WTC11 (cell line): ENCODE measurements around the gene NIT2. TPM values are rescaled to one million over a fixed set of nuclear protein-coding genes. Genes with fewer than 3 reads are reported as not detected.
A peak's percentile ranks its signal among the peaks of the same experiment; 100 is the strongest.

Experiments
- ATAC-seq: fragments of 200-7000 bp; cut with Tn5 transposase; 2 replicates; pipeline ENCODE4 v1.10.0; 2021; ENCODE audit warnings: mild to moderate bottlenecking, moderate library complexity
- Bru-seq: library from RNA; stranded (reverse); fragments of 400-500 nt; gene quantifications from one replicate; lab custom pipeline; 2021; lab: Mats Ljungman, UMichigan
- CTCF ChIA-PET: fragments of 300-600 bp; sonication (Branson Sonifier 250); formaldehyde crosslinking; loops from one replicate; lab custom pipeline; 2021; ENCODE audit warnings: antibody characterized with exemption; lab: Charles Lee
- POLR2A ChIA-PET: fragments of 350-600 bp; sonication (Branson Sonifier 250); formaldehyde crosslinking; loops from one replicate; lab custom pipeline; 2021; ENCODE audit warnings: antibody characterized with exemption; lab: Charles Lee
- DNase-seq: peaks from one replicate; pipeline ENCODE4 v3.0.0; 2021; ENCODE audit warnings: low spot score
- H3K27ac Mint-ChIP-seq: 2 replicates; pipeline ENCODE4 v1.8.0; 2021; ENCODE audit warnings: mixed read lengths
- H3K27me3 Mint-ChIP-seq: 2 replicates; pipeline ENCODE4 v1.8.0; 2021; ENCODE audit warnings: low read depth, mild to moderate bottlenecking, moderate library complexity, mixed read lengths
- H3K36me3 Mint-ChIP-seq: 2 replicates; pipeline ENCODE4 v1.8.0; 2021; ENCODE audit warnings: mixed read lengths
- H3K4me1 Mint-ChIP-seq: 2 replicates; pipeline ENCODE4 v1.8.0; 2022; ENCODE audit warnings: mixed read lengths
- H3K4me3 Mint-ChIP-seq: 2 replicates; pipeline ENCODE4 v1.8.0; 2021; ENCODE audit warnings: mild to moderate bottlenecking, moderate library complexity, mixed read lengths
- H3K9me3 Mint-ChIP-seq: 2 replicates; pipeline ENCODE4 v1.8.0; 2021; ENCODE audit warnings: mixed read lengths
- CBFB ChIP-seq: sonication (generic); formaldehyde crosslinking; IDR thresholded peaks from 2 replicates; pipeline ENCODE4 v1.8.1; 2022; ENCODE audit warnings: mild to moderate bottlenecking, low read depth, missing genetic modification reagents
- ESRRA ChIP-seq: sonication (generic); formaldehyde crosslinking; IDR thresholded peaks from 2 replicates; pipeline ENCODE4 v1.8.1; 2022; ENCODE audit warnings: mild to moderate bottlenecking, missing genetic modification reagents, borderline replicate concordance
- ETV6 ChIP-seq: sonication (generic); formaldehyde crosslinking; IDR thresholded peaks from 2 replicates; pipeline ENCODE4 v1.8.1; 2022; ENCODE audit warnings: mild to moderate bottlenecking, missing genetic modification reagents
- FOXP1 ChIP-seq: sonication (generic); formaldehyde crosslinking; IDR thresholded peaks from 2 replicates; pipeline ENCODE4 v1.8.0; 2022; ENCODE audit warnings: missing genetic modification reagents, mild to moderate bottlenecking, moderate library complexity, borderline replicate concordance
- GABPB1 ChIP-seq: sonication (generic); formaldehyde crosslinking; IDR thresholded peaks from 2 replicates; pipeline ENCODE4 v1.8.1; 2023; ENCODE audit warnings: mild to moderate bottlenecking, missing genetic modification reagents
- JUN ChIP-seq: sonication (generic); formaldehyde crosslinking; IDR thresholded peaks from 2 replicates; pipeline ENCODE4 v1.8.0; 2023; ENCODE audit warnings: mild to moderate bottlenecking, missing genetic modification reagents
- KAT7 ChIP-seq: sonication (generic); formaldehyde crosslinking; IDR thresholded peaks from 2 replicates; pipeline ENCODE4 v1.8.1; 2023; ENCODE audit warnings: missing genetic modification reagents, mild to moderate bottlenecking, borderline replicate concordance
- MYBL2 ChIP-seq: sonication (generic); formaldehyde crosslinking; IDR thresholded peaks from 2 replicates; pipeline ENCODE4 v1.8.1; 2023; ENCODE audit warnings: mild to moderate bottlenecking, moderate library complexity, missing genetic modification reagents
- NFE2L1 ChIP-seq: sonication (generic); formaldehyde crosslinking; IDR thresholded peaks from 2 replicates; pipeline ENCODE4 v1.8.1; 2023; ENCODE audit warnings: missing genetic modification reagents
- NFYB ChIP-seq: sonication (generic); formaldehyde crosslinking; conservative IDR thresholded peaks from 2 replicates; pipeline ENCODE4 v1.8.0; 2022; ENCODE audit warnings: low read depth, missing genetic modification reagents
- SP1 ChIP-seq: sonication (generic); formaldehyde crosslinking; conservative IDR thresholded peaks from 2 replicates; pipeline ENCODE4 v1.8.1; 2022; ENCODE audit warnings: missing genetic modification reagents
- TEAD1 ChIP-seq: sonication (generic); formaldehyde crosslinking; IDR thresholded peaks from 2 replicates; pipeline ENCODE4 v1.8.0; 2022; ENCODE audit warnings: mild to moderate bottlenecking, missing genetic modification reagents
- ZNF416 ChIP-seq: fragments of 250-450 bp; sonication (Bioruptor Pico); IDR thresholded peaks from 2 replicates; pipeline ENCODE4 v1.9.0; 2021; ENCODE audit warnings: mild to moderate bottlenecking, inconsistent platforms
- ZNF423 ChIP-seq: fragments of 250-450 bp; sonication (Bioruptor Pico); IDR thresholded peaks from 2 replicates; pipeline ENCODE4 v2.1.2; 2022; ENCODE audit warnings: mild to moderate bottlenecking, moderate library complexity
- ZNF671 ChIP-seq: fragments of 250-450 bp; sonication (Bioruptor Pico); IDR thresholded peaks from 2 replicates; pipeline ENCODE4 v1.8.0; 2021; ENCODE audit warnings: mild to moderate bottlenecking
- long read RNA-seq, 3 experiments: library from RNA in 1 of 3; library from capped mRNA in 1 of 3; library from polyadenylated mRNA in 1 of 3; unstranded in 2 of 3; stranded (forward) in 1 of 3; transcript quantifications; one replicate each; pipeline ENCODE4 v2.0.0, GENCODE V29; 2021
- total RNA-seq: library from RNA; stranded (reverse); gene quantifications from 3 replicates; pipeline ENCODE4 v1.2.3, GENCODE V29; 2021
- TF ChIP-seq, protein P1 (sequence below): sonication (generic); formaldehyde crosslinking; IDR thresholded peaks from 2 replicates; pipeline ENCODE4 v1.8.1; 2023; ENCODE audit warnings: mild to moderate bottlenecking, missing genetic modification reagents, borderline replicate concordance
- TF ChIP-seq, protein P2 (sequence below): fragments of 250-450 bp; sonication (Bioruptor Pico); conservative IDR thresholded peaks from 2 replicates; pipeline ENCODE4 v1.9.0; 2021; ENCODE audit warnings: mild to moderate bottlenecking
- TF ChIP-seq, protein P3 (sequence below): sonication (generic); formaldehyde crosslinking; IDR thresholded peaks from 2 replicates; pipeline ENCODE4 v1.8.0; 2022; ENCODE audit warnings: mild to moderate bottlenecking, missing genetic modification reagents
- TF ChIP-seq, protein P4 (sequence below): sonication (generic); formaldehyde crosslinking; IDR thresholded peaks from 2 replicates; pipeline ENCODE4 v1.8.0; 2023; ENCODE audit warnings: missing genetic modification reagents, mild to moderate bottlenecking, borderline replicate concordance
- TF ChIP-seq, protein P5 (sequence below): sonication (generic); formaldehyde crosslinking; IDR thresholded peaks from 2 replicates; pipeline ENCODE4 v1.8.1; 2022; ENCODE audit warnings: mild to moderate bottlenecking, moderate library complexity, missing genetic modification reagents

NIT2 gene, protein sequence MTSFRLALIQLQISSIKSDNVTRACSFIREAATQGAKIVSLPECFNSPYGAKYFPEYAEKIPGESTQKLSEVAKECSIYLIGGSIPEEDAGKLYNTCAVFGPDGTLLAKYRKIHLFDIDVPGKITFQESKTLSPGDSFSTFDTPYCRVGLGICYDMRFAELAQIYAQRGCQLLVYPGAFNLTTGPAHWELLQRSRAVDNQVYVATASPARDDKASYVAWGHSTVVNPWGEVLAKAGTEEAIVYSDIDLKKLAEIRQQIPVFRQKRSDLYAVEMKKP
- total RNA-seq, result 23.8 to 27.3 TPM (median 24.0 TPM) in 3 replicates
- Bru-seq, nascent RNA, result percentile 65 among the genes with signal in this experiment
- long read RNA-seq, experiment 1, full-length matches to known transcripts, result 49 of 69 reads
- long read RNA-seq, experiment 1, partial matches to known transcripts, result 4 of 69 reads
- long read RNA-seq, experiment 1, other reads (novel, unspliced or antisense), result 16 of 69 reads
- long read RNA-seq, experiment 2, full-length matches to known transcripts, result 12 of 35 reads
- long read RNA-seq, experiment 2, partial matches to known transcripts, result 12 of 35 reads
- long read RNA-seq, experiment 2, other reads (novel, unspliced or antisense), result 11 of 35 reads
- long read RNA-seq, experiment 3, full-length matches to known transcripts, result 70 of 83 reads
- long read RNA-seq, experiment 3, partial matches to known transcripts, result 0 of 83 reads
- long read RNA-seq, experiment 3, other reads (novel, unspliced or antisense), result 13 of 83 reads

DNA sequence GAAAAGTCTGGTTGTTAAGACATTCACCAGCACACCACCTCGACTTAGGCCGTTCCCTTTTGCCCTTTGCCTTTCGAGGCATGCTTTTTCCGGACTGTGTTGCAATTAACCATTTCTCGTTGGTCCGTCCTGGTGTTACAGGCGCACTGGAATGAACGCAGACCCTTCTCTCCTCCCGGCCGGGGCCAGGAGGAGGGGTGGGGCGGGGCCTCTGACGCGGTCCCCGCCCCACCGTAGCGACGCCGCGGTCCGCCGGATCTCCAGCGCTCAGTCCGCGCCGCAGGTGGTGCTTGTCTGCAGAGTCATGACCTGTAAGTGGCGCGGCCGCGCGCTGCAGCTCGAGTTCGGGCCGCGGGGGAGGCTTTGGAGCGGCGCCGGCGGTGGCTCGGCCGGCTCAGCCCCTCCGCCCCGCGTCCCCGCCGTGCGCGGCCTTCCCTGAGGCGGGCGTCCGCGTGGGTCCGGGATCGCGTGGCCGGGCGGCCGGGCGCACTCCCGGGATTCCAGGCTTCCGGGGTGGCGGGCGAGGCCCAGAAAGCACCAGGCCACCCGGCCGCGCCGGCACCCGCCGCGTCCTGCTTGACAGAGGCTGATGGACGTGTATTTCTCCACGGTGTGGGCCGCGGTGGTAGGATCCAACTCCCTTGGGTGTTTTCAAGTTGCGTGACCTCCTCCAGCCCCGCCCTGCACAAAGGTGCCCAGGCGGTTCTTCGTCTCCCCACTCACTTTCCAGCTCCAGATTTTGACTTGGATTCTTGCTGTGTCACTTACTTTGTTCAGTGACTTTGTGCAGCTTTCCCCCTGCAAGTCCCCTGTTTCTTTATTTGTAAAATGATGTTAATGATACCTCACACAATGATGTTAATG is at the start of gene NIT2:
TSS of gene NIT2 (plus strand) at position 270 of the 864 bp plus-strand sequence. CDS start at position 305, 35 bp downstream.
- Mint-ChIP-seq H3K4me1 (peaks cover 17% of the 10 kb centered on the region), H3K27ac (peak within 1 kb of the TSS; percentile 73), H3K9me3 (no peaks in the 10 kb centered on the region), H3K36me3 (no peaks in the 10 kb centered on the region), H3K27me3 (peaks cover 17% of the 10 kb centered on the region), H3K4me3 (peak within 1 kb of the TSS; percentile 85)
- ChIA-PET CTCF (interaction anchor here (0.9 to 1.2 kb wide), 5 partner anchors 12 to 268 kb away, joined by 3 to 4 read pairs (median 4); no protein-coding TSS in a partner anchor), POLR2A (interaction anchor here (0.6 to 2.5 kb wide), 5 partner anchors 30 to 443 kb away, joined by 3 to 15 read pairs (median 3); partner anchors contain the start of genes LNP1 and TOMM70)
- peak; percentile 96 for ATAC-seq
- peak; percentile 95 for DNase-seq
- TF ChIP-seq ESRRA (CRISPR knock-in tag) (peak; percentile 37; the same call in 1 of the 2 replicates), NFYB (no peak), ZNF423 (CRISPR knock-in tag) (0 out of 2 replicates have a peak, but pooled peaks have one; percentile 22), ZNF416 (0 out of 2 replicates have a peak, but pooled peaks have one; percentile 19), TEAD1 (0 out of 2 replicates have a peak, but pooled peaks have one; percentile 54), MYBL2 (CRISPR knock-in tag) (no peak), CBFB (CRISPR knock-in tag) (no peak), SP1 (CRISPR knock-in tag) (peak; percentile 55), ZNF671 (CRISPR knock-in tag) (no peak), NFE2L1 (peak; percentile 74; the same call in 1 of the 2 replicates), GABPB1 (0 out of 2 replicates have a peak, but pooled peaks have one; percentile 53), KAT7 (CRISPR knock-in tag) (0 out of 2 replicates have a peak, but pooled peaks have one; percentile 54), JUN (CRISPR knock-in tag) (no peak), FOXP1 (CRISPR knock-in tag) (peak; percentile 68; the same call in 1 of the 2 replicates), ETV6 (CRISPR knock-in tag) (no peak)
- TF ChIP-seq, protein P1, sequence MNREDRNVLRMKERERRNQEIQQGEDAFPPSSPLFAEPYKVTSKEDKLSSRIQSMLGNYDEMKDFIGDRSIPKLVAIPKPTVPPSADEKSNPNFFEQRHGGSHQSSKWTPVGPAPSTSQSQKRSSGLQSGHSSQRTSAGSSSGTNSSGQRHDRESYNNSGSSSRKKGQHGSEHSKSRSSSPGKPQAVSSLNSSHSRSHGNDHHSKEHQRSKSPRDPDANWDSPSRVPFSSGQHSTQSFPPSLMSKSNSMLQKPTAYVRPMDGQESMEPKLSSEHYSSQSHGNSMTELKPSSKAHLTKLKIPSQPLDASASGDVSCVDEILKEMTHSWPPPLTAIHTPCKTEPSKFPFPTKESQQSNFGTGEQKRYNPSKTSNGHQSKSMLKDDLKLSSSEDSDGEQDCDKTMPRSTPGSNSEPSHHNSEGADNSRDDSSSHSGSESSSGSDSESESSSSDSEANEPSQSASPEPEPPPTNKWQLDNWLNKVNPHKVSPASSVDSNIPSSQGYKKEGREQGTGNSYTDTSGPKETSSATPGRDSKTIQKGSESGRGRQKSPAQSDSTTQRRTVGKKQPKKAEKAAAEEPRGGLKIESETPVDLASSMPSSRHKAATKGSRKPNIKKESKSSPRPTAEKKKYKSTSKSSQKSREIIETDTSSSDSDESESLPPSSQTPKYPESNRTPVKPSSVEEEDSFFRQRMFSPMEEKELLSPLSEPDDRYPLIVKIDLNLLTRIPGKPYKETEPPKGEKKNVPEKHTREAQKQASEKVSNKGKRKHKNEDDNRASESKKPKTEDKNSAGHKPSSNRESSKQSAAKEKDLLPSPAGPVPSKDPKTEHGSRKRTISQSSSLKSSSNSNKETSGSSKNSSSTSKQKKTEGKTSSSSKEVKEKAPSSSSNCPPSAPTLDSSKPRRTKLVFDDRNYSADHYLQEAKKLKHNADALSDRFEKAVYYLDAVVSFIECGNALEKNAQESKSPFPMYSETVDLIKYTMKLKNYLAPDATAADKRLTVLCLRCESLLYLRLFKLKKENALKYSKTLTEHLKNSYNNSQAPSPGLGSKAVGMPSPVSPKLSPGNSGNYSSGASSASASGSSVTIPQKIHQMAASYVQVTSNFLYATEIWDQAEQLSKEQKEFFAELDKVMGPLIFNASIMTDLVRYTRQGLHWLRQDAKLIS (CRISPR knock-in tag), result no peak
- TF ChIP-seq, protein P2, sequence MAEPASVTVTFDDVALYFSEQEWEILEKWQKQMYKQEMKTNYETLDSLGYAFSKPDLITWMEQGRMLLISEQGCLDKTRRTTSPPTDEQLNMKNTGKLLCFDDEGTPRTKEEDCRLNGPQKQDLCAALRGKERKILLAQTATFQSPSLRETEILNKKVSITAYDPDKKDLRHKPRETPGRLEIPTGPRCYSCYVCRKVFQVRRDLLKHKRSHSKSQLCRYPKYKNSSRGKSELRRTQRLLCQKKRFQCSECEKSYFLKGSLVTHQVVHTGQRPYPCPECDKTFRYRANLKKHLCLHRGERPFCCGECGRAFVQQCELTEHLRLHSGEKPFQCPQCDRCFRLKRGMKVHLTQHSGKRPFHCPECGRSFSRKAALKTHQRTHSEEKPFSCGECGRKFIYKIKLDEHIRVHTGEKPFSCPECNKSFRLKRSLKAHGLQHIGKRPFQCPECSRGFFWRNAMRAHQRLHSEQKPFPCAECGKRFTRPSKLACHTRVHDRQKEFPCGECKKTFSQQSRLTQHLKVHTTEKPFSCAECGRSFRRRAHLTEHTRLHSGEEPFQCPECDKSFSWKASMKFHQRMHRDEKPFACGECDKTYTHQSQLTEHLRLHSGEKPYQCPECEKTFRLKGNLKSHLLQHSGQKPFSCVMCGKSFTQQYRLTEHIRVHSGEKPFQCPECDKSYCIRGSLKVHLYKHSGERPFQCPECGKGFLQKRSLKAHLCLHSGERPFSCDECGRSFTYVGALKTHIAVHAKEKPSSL, result no peak
- TF ChIP-seq, protein P3, sequence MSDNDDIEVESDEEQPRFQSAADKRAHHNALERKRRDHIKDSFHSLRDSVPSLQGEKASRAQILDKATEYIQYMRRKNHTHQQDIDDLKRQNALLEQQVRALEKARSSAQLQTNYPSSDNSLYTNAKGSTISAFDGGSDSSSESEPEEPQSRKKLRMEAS (CRISPR knock-in tag), result peak; percentile 51
- TF ChIP-seq, protein P4, sequence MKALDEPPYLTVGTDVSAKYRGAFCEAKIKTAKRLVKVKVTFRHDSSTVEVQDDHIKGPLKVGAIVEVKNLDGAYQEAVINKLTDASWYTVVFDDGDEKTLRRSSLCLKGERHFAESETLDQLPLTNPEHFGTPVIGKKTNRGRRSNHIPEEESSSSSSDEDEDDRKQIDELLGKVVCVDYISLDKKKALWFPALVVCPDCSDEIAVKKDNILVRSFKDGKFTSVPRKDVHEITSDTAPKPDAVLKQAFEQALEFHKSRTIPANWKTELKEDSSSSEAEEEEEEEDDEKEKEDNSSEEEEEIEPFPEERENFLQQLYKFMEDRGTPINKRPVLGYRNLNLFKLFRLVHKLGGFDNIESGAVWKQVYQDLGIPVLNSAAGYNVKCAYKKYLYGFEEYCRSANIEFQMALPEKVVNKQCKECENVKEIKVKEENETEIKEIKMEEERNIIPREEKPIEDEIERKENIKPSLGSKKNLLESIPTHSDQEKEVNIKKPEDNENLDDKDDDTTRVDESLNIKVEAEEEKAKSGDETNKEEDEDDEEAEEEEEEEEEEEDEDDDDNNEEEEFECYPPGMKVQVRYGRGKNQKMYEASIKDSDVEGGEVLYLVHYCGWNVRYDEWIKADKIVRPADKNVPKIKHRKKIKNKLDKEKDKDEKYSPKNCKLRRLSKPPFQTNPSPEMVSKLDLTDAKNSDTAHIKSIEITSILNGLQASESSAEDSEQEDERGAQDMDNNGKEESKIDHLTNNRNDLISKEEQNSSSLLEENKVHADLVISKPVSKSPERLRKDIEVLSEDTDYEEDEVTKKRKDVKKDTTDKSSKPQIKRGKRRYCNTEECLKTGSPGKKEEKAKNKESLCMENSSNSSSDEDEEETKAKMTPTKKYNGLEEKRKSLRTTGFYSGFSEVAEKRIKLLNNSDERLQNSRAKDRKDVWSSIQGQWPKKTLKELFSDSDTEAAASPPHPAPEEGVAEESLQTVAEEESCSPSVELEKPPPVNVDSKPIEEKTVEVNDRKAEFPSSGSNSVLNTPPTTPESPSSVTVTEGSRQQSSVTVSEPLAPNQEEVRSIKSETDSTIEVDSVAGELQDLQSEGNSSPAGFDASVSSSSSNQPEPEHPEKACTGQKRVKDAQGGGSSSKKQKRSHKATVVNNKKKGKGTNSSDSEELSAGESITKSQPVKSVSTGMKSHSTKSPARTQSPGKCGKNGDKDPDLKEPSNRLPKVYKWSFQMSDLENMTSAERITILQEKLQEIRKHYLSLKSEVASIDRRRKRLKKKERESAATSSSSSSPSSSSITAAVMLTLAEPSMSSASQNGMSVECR, result no peak
- TF ChIP-seq, protein P5, sequence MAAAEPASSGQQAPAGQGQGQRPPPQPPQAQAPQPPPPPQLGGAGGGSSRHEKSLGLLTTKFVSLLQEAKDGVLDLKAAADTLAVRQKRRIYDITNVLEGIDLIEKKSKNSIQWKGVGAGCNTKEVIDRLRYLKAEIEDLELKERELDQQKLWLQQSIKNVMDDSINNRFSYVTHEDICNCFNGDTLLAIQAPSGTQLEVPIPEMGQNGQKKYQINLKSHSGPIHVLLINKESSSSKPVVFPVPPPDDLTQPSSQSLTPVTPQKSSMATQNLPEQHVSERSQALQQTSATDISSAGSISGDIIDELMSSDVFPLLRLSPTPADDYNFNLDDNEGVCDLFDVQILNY (CRISPR knock-in tag), result no peak
